Right atrium auricular region (tissue), 2 donors: ENCODE data around the gene RRP8. TPM values are rescaled to one million over a fixed set of nuclear protein-coding genes. Genes with fewer than 3 reads are reported as not detected.
A peak's percentile ranks its signal among the peaks of the same experiment; 100 is the strongest.

Source experiments
- DNase-seq: peaks from one replicate; pipeline ENCODE4 v3.0.0-alpha.2; 2019; ENCODE audit warnings: low spot score
- H3K27ac ChIP-seq, 2 donors: fragments of 200-600 bp; sonication (generic); 1 replicate in 1 of 2; 2 replicates in 1 of 2; pipeline ENCODE4 v1.5.1; 2016 to 2019
- H3K27me3 ChIP-seq, 2 donors: fragments of 200-600 bp; sonication (generic); one replicate each; pipeline versions ENCODE4 v1.5.1 to v1.6.0; 2017 to 2019
- H3K36me3 ChIP-seq: fragments of 200-600 bp; sonication (generic); one replicate; pipeline ENCODE4 v1.5.1; 2016
- H3K4me1 ChIP-seq, 2 donors: fragments of 200-600 bp; sonication (generic); one replicate each; pipeline versions ENCODE4 v1.5.1 to v1.6.0; 2017 to 2019
- H3K4me3 ChIP-seq, 2 donors: fragments of 200-600 bp; sonication (generic); 1 replicate in 1 of 2; 2 replicates in 1 of 2; pipeline ENCODE4 v1.5.1; 2017 to 2019; ENCODE audit warnings: mild to moderate bottlenecking in 1 of 2, moderate library complexity in 1 of 2
- H3K9me3 ChIP-seq, 2 donors: fragments of 200-600 bp; sonication (generic); one replicate each; pipeline ENCODE4 v1.5.1; 2019
- CTCF ChIP-seq, 2 donors: fragments of 200-600 bp; sonication (generic); IDR thresholded peaks; one replicate each; pipeline ENCODE4 v1.5.1; 2019; ENCODE audit warnings: antibody characterized with exemption in 2 of 2
- total RNA-seq, 2 donors: library from RNA; depleted of rRNA; stranded (reverse); fragments of >200 nt; gene quantifications; one replicate each; pipeline ENCODE4 v1.1.0, GENCODE V29; 2016

Gene RRP8
- total RNA-seq, 2 donors from 2014 or later = 9.7 to 12.2 TPM

- peaks cover 33% of the 10 kb centered on the region for H3K36me3 ChIP-seq
- peak; percentile 18 for DNase-seq
Observed at GRCh38 chr11:6599449-6599848, 4.0 kb downstream of the RRP8 start.

GRCh38 chr11:6598555-6598954 is 4.9 kb downstream of the RRP8 start:
- Histone ChIP-seq H3K4me1 (peaks cover 0 to 61% of the 10 kb centered on the region in 2 donors), H3K27ac (no peak overlapping the region), H3K9me3 (no peaks in the 10 kb centered on the region), H3K36me3 (peaks cover 33% of the 10 kb centered on the region), H3K4me3 (no peak overlapping the region), H3K27me3 (no peaks in the 10 kb centered on the region)
- peak; percentile 16 for DNase-seq
- TF ChIP-seq CTCF (IDR thresholded peaks at IDR 0.05) = no peak

More at GRCh38 chr11:6599449-6599848, 4.0 kb downstream of the RRP8 start:
- no peak overlapping the region for H3K4me3 ChIP-seq
- peaks cover 0 to 61% of the 10 kb centered on the region in 2 donors for H3K4me1 ChIP-seq
- no peak for TF ChIP-seq CTCF (IDR thresholded peaks at IDR 0.05)
- no peak overlapping the region for H3K27ac ChIP-seq
- no peaks in the 10 kb centered on the region for H3K9me3 ChIP-seq
- H3K27me3 ChIP-seq = no peaks in the 10 kb centered on the region

- Histone ChIP-seq H3K36me3 (peaks cover 46% of the 10 kb centered on the region), H3K4me1 (peaks cover 0 to 46% of the 10 kb centered on the region in 2 donors)
- no peak for TF ChIP-seq CTCF (IDR thresholded peaks at IDR 0.05)
Observed at GRCh38 chr11:6596239-6596877, 7.1 kb downstream of the RRP8 start.

GRCh38 chr11:6594142-6594768 is 9.2 kb downstream of the RRP8 start:
- Histone ChIP-seq H3K27me3 (no peaks in the 10 kb centered on the region), H3K36me3 (peaks cover 25% of the 10 kb centered on the region), H3K4me3 (no peak overlapping the region), H3K4me1 (peaks cover 0 to 42% of the 10 kb centered on the region in 2 donors), H3K9me3 (no peaks in the 10 kb centered on the region), H3K27ac (no peak overlapping the region)
- no peak for TF ChIP-seq CTCF (IDR thresholded peaks at IDR 0.05)
- no peak for DNase-seq

More at GRCh38 chr11:6596239-6596877, 7.1 kb downstream of the RRP8 start:
- no peak for DNase-seq
- H3K27me3 ChIP-seq = no peaks in the 10 kb centered on the region
- H3K27ac ChIP-seq = peak overlapping the region; percentile 9 to 19
- H3K4me3 ChIP-seq = no peak overlapping the region
- H3K9me3 ChIP-seq = no peaks in the 10 kb centered on the region

- no peaks in the 10 kb centered on the region for H3K27me3 ChIP-seq
- no peaks in the 10 kb centered on the region for H3K4me1 ChIP-seq
- no peak overlapping the region for H3K27ac ChIP-seq
- peaks cover 5 to 18% of the 10 kb centered on the region in 2 donors for H3K9me3 ChIP-seq
- DNase-seq = no peak
- no peak overlapping the region for H3K4me3 ChIP-seq
- no peak for TF ChIP-seq CTCF (IDR thresholded peaks at IDR 0.05)
- H3K36me3 ChIP-seq = peaks cover 14% of the 10 kb centered on the region
Observed at GRCh38 chr11:6588018-6588417, 15.4 kb downstream of the RRP8 start.
